Gastroesophageal sphincter (tissue), 4 donors: ENCODE data around the gene CALML3. TPM values are rescaled to one million over a fixed set of nuclear protein-coding genes. Genes with fewer than 3 reads are reported as not detected.

ENCODE experiments used
- ATAC-seq: fragments of 150-250 bp; one replicate; pipeline ENCODE4 v1.9.1; 2016; ENCODE audit warnings: mild to moderate bottlenecking, moderate library complexity
- H3K27ac ChIP-seq, 4 donors: fragments of 200-600 bp; sonication (generic) in 3 of 4; 1 replicate in 3 of 4; 2 replicates in 1 of 4; pipeline ENCODE4 v1.5.1; 2016 to 2019
- H3K27me3 ChIP-seq: fragments of 200-600 bp; sonication (generic); one replicate; pipeline ENCODE4 v1.5.1; 2019
- H3K36me3 ChIP-seq, 2 donors: fragments of 200-600 bp; sonication (generic); one replicate each; pipeline ENCODE4 v1.5.1; 2019; ENCODE audit warnings: control low read depth in 1 of 2
- H3K4me1 ChIP-seq, 3 donors: fragments of 200-600 bp; sonication (generic); 1 replicate in 2 of 3; 2 replicates in 1 of 3; pipeline ENCODE4 v1.5.1; 2016 to 2019; ENCODE audit warnings: control low read depth in 2 of 3
- H3K4me3 ChIP-seq, 2 donors: fragments of 200-600 bp; sonication (generic); one replicate each; pipeline ENCODE4 v1.5.1; 2019; ENCODE audit warnings: mild to moderate bottlenecking in 1 of 2, moderate library complexity in 1 of 2
- H3K9me3 ChIP-seq, 3 donors: fragments of 200-600 bp; sonication (generic); one replicate each; pipeline ENCODE4 v1.5.1; 2017 to 2019; ENCODE audit warnings: control low read depth in 2 of 3
- EP300 ChIP-seq: sonication (generic); formaldehyde crosslinking; IDR thresholded peaks from one replicate; pipeline ENCODE4 v1.6.1; 2017; ENCODE audit warnings: antibody characterized with exemption, mild to moderate bottlenecking
- POLR2A ChIP-seq, 2 donors: fragments of 450-650 bp; IDR thresholded peaks; one replicate each; pipeline ENCODE4 v1.6.1; 2017; ENCODE audit warnings: antibody characterized with exemption in 2 of 2, mild to moderate bottlenecking in 2 of 2, moderate library complexity in 1 of 2
- POLR2AphosphoS5 ChIP-seq: sonication (generic); formaldehyde crosslinking; IDR thresholded peaks from one replicate; pipeline ENCODE4 v1.6.1; 2017; ENCODE audit warnings: antibody characterized with exemption
- WGBS, 2 donors: methylation state at CpG; one replicate each; pipeline ENCODE4 v1.1.5; 2018; ENCODE audit warnings: low coverage in 1 of 2; 5-methylcytosine and 5-hydroxymethylcytosine counted together
- total RNA-seq, 4 donors: library from RNA; depleted of rRNA; stranded (reverse); fragments of >200 nt; gene quantifications; one replicate each; pipeline ENCODE4 v1.1.0, GENCODE V29; 2016
- TF ChIP-seq, protein P1 (sequence below), 4 experiments: fragments of 200-600 bp in 2 of 4; fragments of 450-650 bp in 2 of 4; sonication (generic) in 1 of 4; IDR thresholded peaks; one replicate each; pipeline ENCODE4 v1.5.1; 2017 to 2019; ENCODE audit warnings: antibody characterized with exemption in 4 of 4, mild to moderate bottlenecking in 2 of 4, moderate library complexity in 2 of 4

The CALML3 gene
- total RNA-seq, 4 donors from 2014 or later = 0.13 to 19.4 (median 1.9) TPM; not detected in 1

DNA sequence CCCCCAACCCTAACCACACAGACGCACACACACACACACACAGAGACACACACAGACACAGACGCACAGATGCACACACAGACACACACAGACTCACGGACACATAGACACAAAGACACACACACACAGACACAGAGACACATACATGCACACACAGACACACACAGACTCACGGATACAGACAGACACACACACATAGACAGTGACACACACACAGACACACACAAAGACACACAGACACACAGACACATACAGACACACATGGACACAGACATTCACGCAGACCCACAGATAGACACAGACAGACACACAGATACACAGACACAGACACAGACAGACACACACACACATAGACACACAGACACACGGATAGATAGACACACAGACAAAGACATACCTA lies 27.5 kb upstream of the CALML3 start:
- no peak overlapping the region for H3K27ac ChIP-seq
- no peaks in the 10 kb centered on the region for H3K4me1 ChIP-seq
- no peak overlapping the region for H3K4me3 ChIP-seq
- no peaks in the 10 kb centered on the region for H3K27me3 ChIP-seq
- H3K9me3 ChIP-seq = peaks cover 0 to 8% (median 0%) of the 10 kb centered on the region in 3 donors
- H3K36me3 ChIP-seq = no peaks in the 10 kb centered on the region
- ATAC-seq = no peak
- TF ChIP-seq, protein P1, sequence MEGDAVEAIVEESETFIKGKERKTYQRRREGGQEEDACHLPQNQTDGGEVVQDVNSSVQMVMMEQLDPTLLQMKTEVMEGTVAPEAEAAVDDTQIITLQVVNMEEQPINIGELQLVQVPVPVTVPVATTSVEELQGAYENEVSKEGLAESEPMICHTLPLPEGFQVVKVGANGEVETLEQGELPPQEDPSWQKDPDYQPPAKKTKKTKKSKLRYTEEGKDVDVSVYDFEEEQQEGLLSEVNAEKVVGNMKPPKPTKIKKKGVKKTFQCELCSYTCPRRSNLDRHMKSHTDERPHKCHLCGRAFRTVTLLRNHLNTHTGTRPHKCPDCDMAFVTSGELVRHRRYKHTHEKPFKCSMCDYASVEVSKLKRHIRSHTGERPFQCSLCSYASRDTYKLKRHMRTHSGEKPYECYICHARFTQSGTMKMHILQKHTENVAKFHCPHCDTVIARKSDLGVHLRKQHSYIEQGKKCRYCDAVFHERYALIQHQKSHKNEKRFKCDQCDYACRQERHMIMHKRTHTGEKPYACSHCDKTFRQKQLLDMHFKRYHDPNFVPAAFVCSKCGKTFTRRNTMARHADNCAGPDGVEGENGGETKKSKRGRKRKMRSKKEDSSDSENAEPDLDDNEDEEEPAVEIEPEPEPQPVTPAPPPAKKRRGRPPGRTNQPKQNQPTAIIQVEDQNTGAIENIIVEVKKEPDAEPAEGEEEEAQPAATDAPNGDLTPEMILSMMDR (IDR thresholded peaks at IDR 0.05) = no peak
- TF ChIP-seq POLR2A (IDR thresholded peaks at IDR 0.05) = no peak
- no peak for TF ChIP-seq EP300
- TF ChIP-seq POLR2AphosphoS5 = no peak
- whole genome bisulfite sequencing, 2 donors = 57 to 60% methylated on average over 1 to 5 of the region's 6 CpGs

DNA sequence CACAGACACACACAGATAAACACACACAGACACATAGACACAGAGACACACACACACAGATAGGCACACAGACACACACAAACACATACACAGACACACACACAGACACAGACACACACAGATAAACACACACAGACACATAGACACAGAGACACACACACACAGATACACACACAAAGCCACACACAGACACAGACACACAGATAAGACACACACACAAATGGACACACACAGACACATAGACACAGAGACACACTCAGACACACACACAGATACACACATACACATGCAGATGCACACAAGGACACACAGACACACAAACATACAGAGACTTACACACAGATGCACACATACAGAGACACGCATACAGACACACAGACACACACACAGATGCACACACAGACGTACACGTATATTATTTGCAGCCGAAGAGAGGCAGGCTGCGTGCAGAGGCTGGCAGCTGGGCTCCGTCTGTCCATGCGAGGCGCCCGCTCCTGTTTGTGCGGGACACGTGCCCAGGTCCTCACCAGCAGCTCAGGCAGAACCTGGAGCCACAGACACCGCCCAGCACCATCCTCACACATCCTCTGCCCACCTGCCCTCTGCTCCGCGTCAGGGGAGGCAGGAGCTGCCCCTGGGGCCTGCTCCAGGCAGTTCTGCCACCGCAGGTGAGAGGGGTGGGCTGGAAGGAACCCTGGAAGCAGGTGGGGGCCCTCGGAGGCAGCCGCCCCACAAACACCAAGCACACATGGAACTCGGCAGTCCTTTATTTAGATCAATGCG lies 26.6 kb upstream of the CALML3 start:
- Histone ChIP-seq H3K4me1 (no peaks in the 10 kb centered on the region), H3K36me3 (no peaks in the 10 kb centered on the region), H3K27ac (no peak overlapping the region), H3K27me3 (no peaks in the 10 kb centered on the region), H3K9me3 (no peaks in the 10 kb centered on the region), H3K4me3 (no peak overlapping the region)
- ATAC-seq = no peak
- 85 to 100% methylated on average over 1 to 7 of the region's 19 CpGs for WGBS, 2 donors
- TF ChIP-seq, protein P1 (IDR thresholded peaks at IDR 0.05) = no peak
- TF ChIP-seq POLR2A (IDR thresholded peaks at IDR 0.05) (no peak), EP300 (no peak), POLR2AphosphoS5 (no peak)

DNA sequence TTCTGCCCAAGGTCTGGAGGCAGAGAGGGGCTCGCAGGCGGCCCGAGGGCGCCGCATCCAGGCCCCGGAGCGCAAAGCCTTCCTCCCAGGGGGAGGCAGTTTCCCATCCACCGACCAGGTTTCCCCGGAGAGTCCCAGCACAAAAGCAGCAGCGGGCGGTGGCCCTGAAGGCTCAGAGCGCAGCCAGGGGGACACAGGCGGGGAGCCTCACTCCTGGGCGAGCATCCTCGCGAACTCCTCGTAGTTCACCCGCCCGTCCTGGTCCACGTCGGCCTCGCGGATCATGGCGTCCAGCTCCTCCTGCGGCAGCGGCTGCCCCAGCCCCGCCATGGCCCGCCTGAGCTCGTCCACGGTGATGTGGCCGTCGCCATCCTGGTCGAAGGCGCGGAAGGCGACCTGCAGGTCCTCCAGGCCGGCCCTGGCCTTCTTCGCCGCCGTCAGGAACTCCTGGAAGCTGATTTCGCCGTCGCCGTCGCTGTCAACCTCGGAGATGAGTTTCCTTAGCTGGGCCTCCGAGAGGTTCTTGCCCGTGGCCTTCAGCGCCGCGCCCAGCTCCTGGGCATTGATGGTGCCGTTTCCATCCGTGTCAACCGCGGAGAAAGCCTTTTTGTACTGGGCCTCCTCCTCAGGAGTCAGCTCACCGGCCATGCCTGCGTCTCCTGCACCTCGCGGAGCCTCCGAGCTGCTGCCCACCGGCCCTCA lies 25.8 kb upstream of the CALML3 start:
- Histone ChIP-seq H3K9me3 (no peaks in the 10 kb centered on the region), H3K27ac (no peak overlapping the region), H3K4me1 (no peaks in the 10 kb centered on the region), H3K4me3 (no peak overlapping the region), H3K36me3 (no peaks in the 10 kb centered on the region), H3K27me3 (no peaks in the 10 kb centered on the region)
- TF ChIP-seq POLR2AphosphoS5 = no peak
- no peak for ATAC-seq
- WGBS, 2 donors = 100% methylated on average over 3 to 5 of the region's 61 CpGs

DNA sequence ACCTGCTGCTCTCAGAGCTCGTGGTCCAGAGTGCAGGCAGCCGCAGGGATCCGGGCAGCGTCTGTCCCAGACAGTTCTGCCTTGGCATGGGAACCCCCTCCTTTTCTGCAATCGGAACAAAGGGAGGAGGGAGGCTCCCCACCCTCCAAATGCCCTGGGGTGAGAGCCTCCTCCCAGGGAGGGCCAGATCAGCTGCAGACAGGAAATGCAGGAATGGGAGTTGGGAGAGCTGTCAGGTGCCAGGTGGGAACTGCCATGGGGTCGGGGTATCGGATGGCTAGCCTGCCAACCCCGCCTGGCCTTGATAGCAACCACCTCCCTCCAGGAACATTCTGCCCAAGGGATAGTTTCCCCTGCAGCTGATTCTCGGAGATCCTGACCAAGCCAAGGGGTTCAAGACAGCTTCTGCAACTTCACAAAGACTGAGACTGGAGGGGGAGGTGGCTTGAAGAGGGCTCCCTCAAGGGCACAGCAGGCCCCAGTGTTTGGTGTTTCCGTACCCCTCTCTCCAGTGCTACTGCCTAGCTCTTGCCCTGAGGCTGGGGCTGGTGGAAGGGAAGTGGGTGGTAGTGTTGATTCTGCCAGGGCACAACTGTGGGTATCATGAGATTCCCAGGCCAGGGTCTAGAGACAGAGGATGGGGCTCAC lies 25.1 kb upstream of the CALML3 start, which contains the start of gene CALML5:
CALML5 (minus strand) TSS at position 78 of the 648 bp plus-strand sequence. CDS start 132 bp downstream, outside the sequence.
- Histone ChIP-seq H3K27me3 (no peaks in the 10 kb centered on the region), H3K36me3 (no peaks in the 10 kb centered on the region), H3K9me3 (no peaks in the 10 kb centered on the region), H3K4me1 (no peaks in the 10 kb centered on the region), H3K4me3 (no peak within 1 kb of the TSS), H3K27ac (no peak within 1 kb of the TSS)
- ATAC-seq = no peak
- TF ChIP-seq, protein P1 (IDR thresholded peaks at IDR 0.05) = no peak
- no peak for TF ChIP-seq POLR2A (IDR thresholded peaks at IDR 0.05)
- no peak for TF ChIP-seq EP300
- no peak for TF ChIP-seq POLR2AphosphoS5
- 80% methylated on average over 1 of the region's 10 CpGs; no CpG with 5 or more reads in 1 of the 2 donors for WGBS, 2 donors

DNA sequence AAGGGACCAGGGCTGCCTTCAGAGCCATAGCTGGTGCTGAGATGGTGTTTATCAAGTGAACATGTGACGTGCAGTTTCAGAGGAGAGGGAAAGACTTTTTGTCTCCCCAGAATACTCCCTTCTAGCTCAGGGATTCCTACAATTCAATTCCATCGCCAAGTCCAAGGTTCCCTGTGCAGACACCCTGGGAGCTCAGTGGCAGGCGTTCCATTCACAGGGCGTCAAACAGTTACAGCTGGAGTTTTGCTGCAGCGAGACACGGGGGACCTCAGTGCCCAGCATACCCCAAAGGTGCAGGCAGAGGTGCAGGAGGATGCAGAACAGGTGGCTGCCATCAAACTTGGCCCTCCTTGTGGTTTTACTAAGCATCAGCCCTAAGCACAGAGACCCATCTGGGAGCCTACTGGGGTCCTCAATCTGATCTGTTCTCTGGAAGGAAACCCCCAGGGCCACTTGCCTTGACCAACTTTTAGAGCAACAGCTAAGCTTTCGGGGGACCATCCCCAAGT lies 24.5 kb upstream of the CALML3 start:
- Histone ChIP-seq H3K27me3 (no peaks in the 10 kb centered on the region), H3K4me1 (peaks cover 0 to 3% (median 0%) of the 10 kb centered on the region in 3 donors), H3K4me3 (no peak overlapping the region), H3K27ac (no peak overlapping the region), H3K9me3 (no peaks in the 10 kb centered on the region), H3K36me3 (no peaks in the 10 kb centered on the region)
- TF ChIP-seq EP300 (no peak), POLR2A (IDR thresholded peaks at IDR 0.05) (no peak)
- TF ChIP-seq, protein P1 (IDR thresholded peaks at IDR 0.05) = no peak
- ATAC-seq = no peak
- WGBS, 2 donors = 89% methylated on average over 6 of the region's 7 CpGs; no CpG with 5 or more reads in 1 of the 2 donors
